ENCODE measurements around the gene SOX30. TPM values are rescaled to one million over a fixed set of nuclear protein-coding genes. Genes with fewer than 3 reads are reported as not detected.

The SOX30 gene
- total and polyA plus RNA-seq, 12 donors: 0.03 to 0.72 (median 0.20) TPM; not detected in 5

DNA sequence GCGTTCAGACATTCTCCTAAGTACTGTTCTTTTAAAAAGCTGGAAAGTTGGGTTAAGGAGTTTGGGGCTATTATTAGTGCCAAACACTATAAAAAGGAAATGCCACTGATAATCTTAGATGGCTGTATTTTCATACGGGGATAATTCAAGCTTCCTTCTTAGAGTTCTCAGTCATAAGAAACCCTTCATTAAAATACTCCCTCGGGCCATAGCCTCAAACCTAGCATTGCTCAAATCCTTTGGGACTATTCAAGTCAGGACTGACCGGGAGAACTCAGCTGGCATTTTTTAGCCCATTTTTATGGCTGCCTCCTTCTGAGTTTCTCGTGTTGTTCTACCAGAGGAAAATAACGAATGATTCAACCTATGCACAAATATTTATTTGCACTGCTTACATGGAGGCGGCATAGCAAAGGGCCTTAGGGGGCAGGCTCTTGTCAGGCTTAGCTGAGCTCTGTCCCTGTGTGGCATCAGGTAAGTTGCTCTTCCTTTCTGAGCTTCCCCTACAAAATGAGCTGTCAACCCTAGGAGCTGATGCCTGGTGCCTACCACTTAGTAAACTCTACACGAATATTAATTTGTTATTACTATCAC is 43.2 kb downstream of the SOX30 start:
- 67 to 79% (median 71%) methylated on average over 8 of the region's 8 CpGs for WGBS, 4 donors
- H3K4me3 ChIP-seq: no peak overlapping the region
- no peak overlapping the region for H3K27ac ChIP-seq
- no peak for DNase-seq
- H3K36me3 ChIP-seq (replicated peaks in 1 of 2): no peaks in the 10 kb centered on the region
- H3K9me3 ChIP-seq (replicated peaks in 1 of 3): no peaks in the 10 kb centered on the region
- intact Hi-C loops (cut with DNase I): no loop called here
- no peaks in the 10 kb centered on the region for H3K4me1 ChIP-seq (replicated peaks in 1 of 2)
- TF ChIP-seq POLR2A (IDR thresholded peaks at IDR 0.05): no peak
- H3K27me3 ChIP-seq: no peaks in the 10 kb centered on the region

GRCh38 chr5:157607371-157608161 is 44.7 kb downstream of the SOX30 start:
- H3K27me3 ChIP-seq: no peaks in the 10 kb centered on the region
- TF ChIP-seq POLR2A (IDR thresholded peaks at IDR 0.05): no peak
- TF ChIP-seq, protein P1, sequence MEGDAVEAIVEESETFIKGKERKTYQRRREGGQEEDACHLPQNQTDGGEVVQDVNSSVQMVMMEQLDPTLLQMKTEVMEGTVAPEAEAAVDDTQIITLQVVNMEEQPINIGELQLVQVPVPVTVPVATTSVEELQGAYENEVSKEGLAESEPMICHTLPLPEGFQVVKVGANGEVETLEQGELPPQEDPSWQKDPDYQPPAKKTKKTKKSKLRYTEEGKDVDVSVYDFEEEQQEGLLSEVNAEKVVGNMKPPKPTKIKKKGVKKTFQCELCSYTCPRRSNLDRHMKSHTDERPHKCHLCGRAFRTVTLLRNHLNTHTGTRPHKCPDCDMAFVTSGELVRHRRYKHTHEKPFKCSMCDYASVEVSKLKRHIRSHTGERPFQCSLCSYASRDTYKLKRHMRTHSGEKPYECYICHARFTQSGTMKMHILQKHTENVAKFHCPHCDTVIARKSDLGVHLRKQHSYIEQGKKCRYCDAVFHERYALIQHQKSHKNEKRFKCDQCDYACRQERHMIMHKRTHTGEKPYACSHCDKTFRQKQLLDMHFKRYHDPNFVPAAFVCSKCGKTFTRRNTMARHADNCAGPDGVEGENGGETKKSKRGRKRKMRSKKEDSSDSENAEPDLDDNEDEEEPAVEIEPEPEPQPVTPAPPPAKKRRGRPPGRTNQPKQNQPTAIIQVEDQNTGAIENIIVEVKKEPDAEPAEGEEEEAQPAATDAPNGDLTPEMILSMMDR (IDR thresholded peaks at IDR 0.05): no peak
- H3K4me3 ChIP-seq: no peak overlapping the region
- no peak for DNase-seq
- WGBS, 4 donors: 62 to 72% (median 66%) methylated on average over 7 of the region's 7 CpGs
- no peaks in the 10 kb centered on the region for H3K4me1 ChIP-seq (replicated peaks in 1 of 2)
- no peaks in the 10 kb centered on the region for H3K36me3 ChIP-seq (replicated peaks in 1 of 2)
- H3K9me3 ChIP-seq (replicated peaks in 1 of 3): no peaks in the 10 kb centered on the region
- intact Hi-C loops (cut with DNase I): no loop called here
- no peak overlapping the region for H3K27ac ChIP-seq

DNA sequence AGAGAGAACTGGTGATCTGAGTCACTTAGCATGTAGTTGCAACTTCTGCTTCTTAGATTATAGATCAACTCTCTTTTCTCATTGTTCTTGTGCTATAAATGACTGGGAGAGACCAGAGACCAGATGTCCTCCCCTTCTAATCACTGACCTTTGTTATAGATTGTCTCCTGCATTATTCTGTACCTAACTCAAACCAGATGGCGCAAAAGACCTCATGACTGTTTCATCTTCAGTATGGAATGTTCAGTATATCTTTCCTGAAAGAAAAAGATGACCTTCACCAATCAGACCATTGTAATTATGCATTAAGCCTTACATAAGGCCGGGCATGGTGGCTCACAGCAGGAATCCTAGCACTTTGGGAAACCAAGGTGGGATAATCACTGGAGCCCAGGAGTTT is 46.2 kb downstream of the SOX30 start:
- intact Hi-C loops (cut with DNase I): no loop called here

DNA sequence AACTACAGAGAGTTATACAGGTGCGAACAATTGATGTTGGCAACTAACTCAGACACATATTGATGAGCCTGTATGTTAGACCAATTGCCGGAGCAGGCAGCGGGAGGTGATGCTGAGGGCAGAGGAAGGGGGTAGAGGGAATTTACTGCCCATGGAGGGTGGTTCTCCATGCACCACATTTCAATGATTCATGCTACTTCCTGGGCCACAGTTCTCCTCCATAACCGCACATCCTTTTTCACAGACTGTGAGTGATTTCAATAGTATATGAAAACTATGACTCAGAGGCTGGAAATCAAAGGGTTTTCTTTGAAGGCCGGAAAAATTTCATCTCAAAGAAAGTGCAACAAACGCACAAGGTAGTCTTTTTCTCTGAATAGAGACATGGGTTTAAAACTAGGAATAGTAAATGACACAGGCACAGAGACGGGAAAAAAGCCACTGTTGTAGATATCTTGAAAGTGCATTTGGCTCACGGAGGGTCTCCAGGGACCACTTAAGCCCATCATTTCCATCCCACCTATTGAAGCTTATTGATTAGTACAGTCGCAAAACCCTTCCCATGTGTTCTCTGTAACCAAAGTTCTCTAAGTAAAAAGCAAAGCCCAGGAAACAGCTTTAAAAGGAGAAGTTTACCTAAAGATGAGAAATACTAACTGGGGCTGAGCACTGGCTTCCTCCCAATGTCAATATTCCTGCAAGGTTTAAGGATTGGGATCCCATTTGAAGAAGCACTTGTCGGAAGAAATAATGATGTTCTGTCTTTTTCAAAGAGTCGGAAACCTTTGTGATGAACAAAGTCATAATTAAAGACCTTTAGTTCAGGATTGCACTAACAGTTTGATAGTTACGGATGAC is 48.7 kb downstream of the SOX30 start:
- H3K9me3 ChIP-seq (replicated peaks in 1 of 3): no peaks in the 10 kb centered on the region
- intact Hi-C loops (cut with DNase I): no loop called here
- no peak overlapping the region for H3K27ac ChIP-seq
- H3K4me3 ChIP-seq: no peak overlapping the region
- TF ChIP-seq POLR2A (IDR thresholded peaks at IDR 0.05): no peak
- TF ChIP-seq, protein P1 (IDR thresholded peaks at IDR 0.05): no peak
- H3K4me1 ChIP-seq (replicated peaks in 1 of 2): no peaks in the 10 kb centered on the region
- H3K36me3 ChIP-seq (replicated peaks in 1 of 2): no peaks in the 10 kb centered on the region
- no peak for DNase-seq
- WGBS, 4 donors: 68 to 76% (median 69%) methylated on average over 12 of the region's 12 CpGs
- no peaks in the 10 kb centered on the region for H3K27me3 ChIP-seq

More for the DNA sequence above, 46.2 kb downstream of the SOX30 start:
- no peak for DNase-seq
- 83 to 97% (median 94%) methylated on average over 2 of the region's 2 CpGs for WGBS, 4 donors
- H3K27ac ChIP-seq: no peak overlapping the region
- no peaks in the 10 kb centered on the region for H3K27me3 ChIP-seq
- TF ChIP-seq POLR2A (IDR thresholded peaks at IDR 0.05): no peak
- TF ChIP-seq, protein P1 (IDR thresholded peaks at IDR 0.05): no peak
- H3K4me1 ChIP-seq (replicated peaks in 1 of 2): no peaks in the 10 kb centered on the region
- H3K36me3 ChIP-seq (replicated peaks in 1 of 2): no peaks in the 10 kb centered on the region
- H3K4me3 ChIP-seq: no peak overlapping the region
- no peaks in the 10 kb centered on the region for H3K9me3 ChIP-seq (replicated peaks in 1 of 3)

Measured in adrenal gland (tissue), 12 donors.